Right kidney (tissue), 1 donor: ENCODE data around the gene PNISR.

Experiments used
- DNase-seq: peaks from one replicate; pipeline ENCODE4 v3.0.0-alpha.2; 2016

Gene PNISR

GRCh38 chr6:99409672-99410071 is 15.4 kb downstream of the PNISR start:
- no peak for DNase-seq

- no peak for DNase-seq
These were observed 18.0 kb downstream of the PNISR start for GRCh38 chr6:99407076-99407475.

GRCh38 chr6:99402448-99402847 is 22.7 kb downstream of the PNISR start:
- DNase-seq = no peak

- no peak for DNase-seq
These were observed 27.8 kb downstream of the PNISR start for GRCh38 chr6:99397287-99397686.

- DNase-seq = peak; percentile 96
These were observed 31.2 kb downstream of the PNISR start, which contains the start of gene COQ3 for GRCh38 chr6:99393698-99394531. Gene COQ3 (minus strand): TSS chr6:99394195. CDS start chr6:99394179, 16 bp downstream.

GRCh38 chr6:99393366-99393697 is 31.8 kb downstream of the PNISR start:
- DNase-seq = no peak

GRCh38 chr6:99390896-99391295 is 34.2 kb downstream of the PNISR start:
- no peak for DNase-seq

- no peak for DNase-seq
These were observed 40.6 kb downstream of the PNISR start for GRCh38 chr6:99384507-99384906.

GRCh38 chr6:99378636-99379035 is 46.5 kb downstream of the PNISR start:
- DNase-seq = no peak

- no peak for DNase-seq
These were observed 55.6 kb downstream of the PNISR start for GRCh38 chr6:99369533-99369932.

GRCh38 chr6:99366852-99367251 is 58.3 kb downstream of the PNISR start:
- DNase-seq = no peak

- DNase-seq = no peak
These were observed 61.1 kb downstream of the PNISR start for GRCh38 chr6:99364026-99364425.

GRCh38 chr6:99362678-99363268 is 62.3 kb downstream of the PNISR start:
- no peak for DNase-seq

GRCh38 chr6:99359800-99360199 is 65.3 kb downstream of the PNISR start:
- no peak for DNase-seq

GRCh38 chr6:99356641-99357040 is 68.5 kb downstream of the PNISR start:
- DNase-seq = no peak

- no peak for DNase-seq
These were observed 70.1 kb downstream of the PNISR start for GRCh38 chr6:99354983-99355382.

GRCh38 chr6:99353126-99353525 is 72.0 kb downstream of the PNISR start:
- DNase-seq = no peak

GRCh38 chr6:99350573-99350972 is 74.5 kb downstream of the PNISR start:
- no peak for DNase-seq

GRCh38 chr6:99349171-99350141 is 75.7 kb downstream of the PNISR start, which contains the start of gene FAXC:
Gene FAXC (minus strand): TSS chr6:99349674. CDS start chr6:99349372, 302 bp downstream.
- peak; percentile 74 for DNase-seq

- DNase-seq = no peak
These were observed 76.6 kb downstream of the PNISR start for GRCh38 chr6:99348288-99349170.
